Smooth muscle cell of the umbilical artery (primary cell): ENCODE measurements around the gene IL10RB. TPM values are rescaled to one million over a fixed set of nuclear protein-coding genes. Genes with fewer than 3 reads are reported as not detected.

Experiments used
- total RNA-seq: library from RNA; depleted of rRNA; stranded (reverse); fragments of >200 nt; gene quantifications from 2 replicates; pipeline ENCODE4 v1.2.3, GENCODE V29; 2014

Gene IL10RB
- 33.9 and 56.4 TPM in 2 replicates for total RNA-seq

GRCh38 chr21:33266050-33266788, at the start of gene IL10RB:
Gene IL10RB (plus strand): TSS chr21:33266367. CDS start chr21:33266466, 99 bp downstream.

GRCh38 chr21:33229784-33230544, 36.2 kb upstream of the IL10RB start, which contains the start of gene IFNAR2:
Gene IFNAR2 (plus strand): TSS chr21:33229938. CDS start chr21:33241923, 11,985 bp downstream.

GRCh38 chr21:33324291-33325221, 58.4 kb downstream of the IL10RB start, which contains the start of gene IFNAR1:
Gene IFNAR1 (plus strand): TSS chr21:33324970. CDS start chr21:33325056, 86 bp downstream.

Other genes with a start within 250 kb of the IL10RB start
- not detected in 2 replicates for gene OLIG2, start 240.4 kb upstream of the IL10RB start, total RNA-seq
- gene OLIG1, start 196.2 kb upstream of the IL10RB start, total RNA-seq: not detected in 2 replicates
- gene IFNAR2, start 36.4 kb upstream of the IL10RB start, total RNA-seq: 6.8 and 9.5 TPM in 2 replicates
- 35.9 and 57.0 TPM in 2 replicates for gene IFNAR1, start 58.6 kb downstream of the IL10RB start, total RNA-seq
- gene IFNGR2, start 137.0 kb downstream of the IL10RB start, total RNA-seq: 85.8 and 86.5 TPM in 2 replicates
- gene TMEM50B, start 213.6 kb downstream of the IL10RB start, total RNA-seq: 37.3 and 51.4 TPM in 2 replicates
- gene DNAJC28, start 225.3 kb downstream of the IL10RB start, total RNA-seq: 1.7 and 2.4 TPM in 2 replicates